SIG-M5 treated with dmso at 0.1 percent for 504 hours (cell line): ENCODE results near the gene NECTIN2.
"Not testable (repeated sequence)": the region's sequence is repeated elsewhere in the genome, so short reads cannot be mapped to it uniquely, and the experiment has no call there.

ENCODE experiments used
- DNase-seq: peaks from one replicate; lab custom pipeline; 2025; ENCODE audit not compliant: unreplicated experiment; lab: John Stamatoyannopoulos, UW

NECTIN2 gene

DNA sequence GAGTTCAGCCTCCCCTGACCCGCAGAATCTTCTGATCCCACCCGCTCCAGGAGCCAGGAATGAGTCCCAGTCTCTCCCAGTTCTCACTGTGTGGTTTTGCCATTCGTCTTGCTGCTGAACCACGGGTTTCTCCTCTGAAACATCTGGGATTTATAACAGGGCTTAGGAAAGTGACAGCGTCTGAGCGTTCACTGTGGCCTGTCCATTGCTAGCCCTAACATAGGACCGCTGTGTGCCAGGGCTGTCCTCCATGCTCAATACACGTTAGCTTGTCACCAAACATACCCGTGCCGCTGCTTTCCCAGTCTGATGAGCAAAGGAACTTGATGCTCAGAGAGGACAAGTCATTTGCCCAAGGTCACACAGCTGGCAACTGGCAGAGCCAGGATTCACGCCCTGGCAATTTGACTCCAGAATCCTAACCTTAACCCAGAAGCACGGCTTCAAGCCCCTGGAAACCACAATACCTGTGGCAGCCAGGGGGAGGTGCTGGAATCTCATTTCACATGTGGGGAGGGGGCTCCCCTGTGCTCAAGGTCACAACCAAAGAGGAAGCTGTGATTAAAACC, 58.4 kb downstream of the NECTIN2 start:
- DNase-seq: no peak

DNA sequence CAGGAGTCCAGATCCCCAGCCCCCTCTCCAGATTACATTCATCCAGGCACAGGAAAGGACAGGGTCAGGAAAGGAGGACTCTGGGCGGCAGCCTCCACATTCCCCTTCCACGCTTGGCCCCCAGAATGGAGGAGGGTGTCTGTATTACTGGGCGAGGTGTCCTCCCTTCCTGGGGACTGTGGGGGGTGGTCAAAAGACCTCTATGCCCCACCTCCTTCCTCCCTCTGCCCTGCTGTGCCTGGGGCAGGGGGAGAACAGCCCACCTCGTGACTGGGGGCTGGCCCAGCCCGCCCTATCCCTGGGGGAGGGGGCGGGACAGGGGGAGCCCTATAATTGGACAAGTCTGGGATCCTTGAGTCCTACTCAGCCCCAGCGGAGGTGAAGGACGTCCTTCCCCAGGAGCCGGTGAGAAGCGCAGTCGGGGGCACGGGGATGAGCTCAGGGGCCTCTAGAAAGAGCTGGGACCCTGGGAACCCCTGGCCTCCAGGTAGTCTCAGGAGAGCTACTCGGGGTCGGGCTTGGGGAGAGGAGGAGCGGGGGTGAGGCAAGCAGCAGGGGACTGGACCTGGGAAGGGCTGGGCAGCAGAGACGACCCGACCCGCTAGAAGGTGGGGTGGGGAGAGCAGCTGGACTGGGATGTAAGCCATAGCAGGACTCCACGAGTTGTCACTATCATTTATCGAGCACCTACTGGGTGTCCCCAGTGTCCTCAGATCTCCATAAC, 59.5 kb downstream of the NECTIN2 start, which contains the start of gene APOE:
Gene APOE, plus strand, starts transcription at position 360 of the 724 bp plus-strand sequence. CDS start 829 bp downstream, outside the sequence.
- DNase-seq: no peak

DNA sequence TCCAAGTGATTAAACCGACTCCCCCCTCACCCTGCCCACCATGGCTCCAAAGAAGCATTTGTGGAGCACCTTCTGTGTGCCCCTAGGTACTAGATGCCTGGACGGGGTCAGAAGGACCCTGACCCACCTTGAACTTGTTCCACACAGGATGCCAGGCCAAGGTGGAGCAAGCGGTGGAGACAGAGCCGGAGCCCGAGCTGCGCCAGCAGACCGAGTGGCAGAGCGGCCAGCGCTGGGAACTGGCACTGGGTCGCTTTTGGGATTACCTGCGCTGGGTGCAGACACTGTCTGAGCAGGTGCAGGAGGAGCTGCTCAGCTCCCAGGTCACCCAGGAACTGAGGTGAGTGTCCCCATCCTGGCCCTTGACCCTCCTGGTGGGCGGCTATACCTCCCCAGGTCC, 61.5 kb downstream of the NECTIN2 start:
- no peak for DNase-seq

DNA sequence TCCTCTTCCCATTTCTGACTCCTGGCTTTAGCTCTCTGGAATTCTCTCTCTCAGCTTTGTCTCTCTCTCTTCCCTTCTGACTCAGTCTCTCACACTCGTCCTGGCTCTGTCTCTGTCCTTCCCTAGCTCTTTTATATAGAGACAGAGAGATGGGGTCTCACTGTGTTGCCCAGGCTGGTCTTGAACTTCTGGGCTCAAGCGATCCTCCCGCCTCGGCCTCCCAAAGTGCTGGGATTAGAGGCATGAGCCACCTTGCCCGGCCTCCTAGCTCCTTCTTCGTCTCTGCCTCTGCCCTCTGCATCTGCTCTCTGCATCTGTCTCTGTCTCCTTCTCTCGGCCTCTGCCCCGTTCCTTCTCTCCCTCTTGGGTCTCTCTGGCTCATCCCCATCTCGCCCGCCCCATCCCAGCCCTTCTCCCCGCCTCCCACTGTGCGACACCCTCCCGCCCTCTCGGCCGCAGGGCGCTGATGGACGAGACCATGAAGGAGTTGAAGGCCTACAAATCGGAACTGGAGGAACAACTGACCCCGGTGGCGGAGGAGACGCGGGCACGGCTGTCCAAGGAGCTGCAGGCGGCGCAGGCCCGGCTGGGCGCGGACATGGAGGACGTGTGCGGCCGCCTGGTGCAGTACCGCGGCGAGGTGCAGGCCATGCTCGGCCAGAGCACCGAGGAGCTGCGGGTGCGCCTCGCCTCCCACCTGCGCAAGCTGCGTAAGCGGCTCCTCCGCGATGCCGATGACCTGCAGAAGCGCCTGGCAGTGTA, 62.2 kb downstream of the NECTIN2 start:
- DNase-seq: no peak

DNA sequence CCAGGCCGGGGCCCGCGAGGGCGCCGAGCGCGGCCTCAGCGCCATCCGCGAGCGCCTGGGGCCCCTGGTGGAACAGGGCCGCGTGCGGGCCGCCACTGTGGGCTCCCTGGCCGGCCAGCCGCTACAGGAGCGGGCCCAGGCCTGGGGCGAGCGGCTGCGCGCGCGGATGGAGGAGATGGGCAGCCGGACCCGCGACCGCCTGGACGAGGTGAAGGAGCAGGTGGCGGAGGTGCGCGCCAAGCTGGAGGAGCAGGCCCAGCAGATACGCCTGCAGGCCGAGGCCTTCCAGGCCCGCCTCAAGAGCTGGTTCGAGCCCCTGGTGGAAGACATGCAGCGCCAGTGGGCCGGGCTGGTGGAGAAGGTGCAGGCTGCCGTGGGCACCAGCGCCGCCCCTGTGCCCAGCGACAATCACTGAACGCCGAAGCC, 62.8 kb downstream of the NECTIN2 start:
- no peak for DNase-seq

GRCh38 chr19:44909775-44910174, 63.7 kb downstream of the NECTIN2 start:
- DNase-seq: no peak

DNA sequence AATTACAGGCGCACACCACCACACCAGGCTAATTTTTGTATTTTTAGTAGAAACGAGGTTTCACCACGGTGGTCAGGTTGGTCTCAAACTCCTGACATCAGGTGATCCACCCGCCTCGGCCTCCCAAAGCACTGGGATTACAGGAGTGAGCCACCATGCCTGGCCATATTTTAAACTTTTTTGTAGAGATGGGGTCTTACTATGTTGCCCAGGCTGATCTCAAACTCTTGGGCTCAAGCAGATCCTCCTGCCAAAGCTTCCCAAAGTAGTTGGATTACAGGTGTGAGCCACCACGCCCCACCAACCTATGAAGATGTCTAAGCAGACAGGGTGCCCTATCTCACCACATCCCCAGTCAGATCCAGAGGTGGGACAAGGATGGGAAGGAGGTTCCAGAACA, 65.8 kb downstream of the NECTIN2 start:
- not testable (repeated sequence) for DNase-seq

DNA sequence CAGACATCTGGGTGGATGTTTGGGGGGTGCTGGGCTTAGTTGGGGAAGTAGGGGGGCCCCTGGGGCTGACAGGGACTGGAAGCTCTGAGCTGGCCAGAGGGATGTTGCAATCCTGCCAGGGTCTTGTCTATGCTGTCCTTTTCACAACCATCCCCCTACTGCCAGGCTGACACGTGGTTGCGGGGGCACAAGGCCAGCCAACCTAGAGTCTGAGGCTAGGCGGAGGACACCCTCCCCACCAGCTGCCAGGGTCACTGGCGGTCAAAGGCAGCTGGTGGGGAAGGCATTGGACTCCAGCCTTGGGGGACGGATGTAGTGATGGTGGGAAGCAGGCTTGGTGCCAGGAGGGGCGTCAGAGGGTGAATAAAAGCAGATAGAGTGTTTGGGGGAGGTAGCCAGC, 66.8 kb downstream of the NECTIN2 start:
- no peak for DNase-seq

DNA sequence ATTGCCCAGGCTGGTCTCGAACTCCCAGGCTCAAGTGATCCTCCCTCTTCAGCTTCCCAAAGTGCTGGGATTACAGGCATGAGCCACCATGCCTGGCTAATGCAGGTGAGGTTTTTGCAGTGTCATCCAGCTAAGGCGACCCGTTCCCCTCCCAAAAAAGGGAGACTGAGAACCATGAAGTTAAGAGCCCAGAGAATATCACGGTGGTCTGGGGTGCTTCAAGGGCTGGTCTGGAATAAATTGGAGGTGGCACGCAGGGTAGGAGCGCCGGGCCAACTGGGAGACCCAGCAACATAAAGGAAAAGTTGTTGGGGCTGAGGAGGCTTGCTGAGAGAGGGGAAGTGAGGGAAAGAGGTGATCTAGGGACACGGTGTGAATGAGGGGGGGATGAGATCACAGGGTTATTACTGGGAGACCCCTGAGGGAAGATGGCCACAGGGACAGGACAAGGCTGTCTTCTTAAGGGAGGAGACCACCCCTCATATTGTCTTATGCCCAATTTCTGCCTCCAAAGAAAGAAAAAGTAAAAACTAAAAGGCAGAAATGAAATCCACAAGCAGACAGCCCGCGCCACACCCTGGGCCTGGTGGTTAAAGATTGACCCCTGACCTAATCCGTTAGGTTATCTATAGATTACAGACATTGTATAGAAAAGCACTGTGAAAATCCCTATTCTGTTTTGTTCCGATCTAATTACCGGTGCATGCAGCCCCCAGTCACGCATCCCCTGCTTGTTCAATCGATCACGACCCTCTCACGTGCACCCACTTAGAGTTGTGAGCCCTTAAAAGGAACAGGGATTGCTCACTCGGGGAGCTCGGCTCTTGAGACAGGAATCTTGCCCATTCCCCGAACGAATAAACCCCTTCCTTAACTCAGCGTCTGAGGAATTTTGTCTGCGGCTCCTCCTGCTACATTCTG, 67.7 kb downstream of the NECTIN2 start:
- not testable (repeated sequence) for DNase-seq

GRCh38 chr19:44914433-44915206, 68.5 kb downstream of the NECTIN2 start, which contains the start of gene APOC1:
TSS of gene APOC1 (plus strand) at chr19:44914608. CDS start at chr19:44914892, 284 bp downstream.
- peak; percentile 78 for DNase-seq

GRCh38 chr19:44924243-44924725, 78.2 kb downstream of the NECTIN2 start:
- DNase-seq: no peak

GRCh38 chr19:44925114-44925891, 79.2 kb downstream of the NECTIN2 start:
- DNase-seq: peak; percentile 63

DNA sequence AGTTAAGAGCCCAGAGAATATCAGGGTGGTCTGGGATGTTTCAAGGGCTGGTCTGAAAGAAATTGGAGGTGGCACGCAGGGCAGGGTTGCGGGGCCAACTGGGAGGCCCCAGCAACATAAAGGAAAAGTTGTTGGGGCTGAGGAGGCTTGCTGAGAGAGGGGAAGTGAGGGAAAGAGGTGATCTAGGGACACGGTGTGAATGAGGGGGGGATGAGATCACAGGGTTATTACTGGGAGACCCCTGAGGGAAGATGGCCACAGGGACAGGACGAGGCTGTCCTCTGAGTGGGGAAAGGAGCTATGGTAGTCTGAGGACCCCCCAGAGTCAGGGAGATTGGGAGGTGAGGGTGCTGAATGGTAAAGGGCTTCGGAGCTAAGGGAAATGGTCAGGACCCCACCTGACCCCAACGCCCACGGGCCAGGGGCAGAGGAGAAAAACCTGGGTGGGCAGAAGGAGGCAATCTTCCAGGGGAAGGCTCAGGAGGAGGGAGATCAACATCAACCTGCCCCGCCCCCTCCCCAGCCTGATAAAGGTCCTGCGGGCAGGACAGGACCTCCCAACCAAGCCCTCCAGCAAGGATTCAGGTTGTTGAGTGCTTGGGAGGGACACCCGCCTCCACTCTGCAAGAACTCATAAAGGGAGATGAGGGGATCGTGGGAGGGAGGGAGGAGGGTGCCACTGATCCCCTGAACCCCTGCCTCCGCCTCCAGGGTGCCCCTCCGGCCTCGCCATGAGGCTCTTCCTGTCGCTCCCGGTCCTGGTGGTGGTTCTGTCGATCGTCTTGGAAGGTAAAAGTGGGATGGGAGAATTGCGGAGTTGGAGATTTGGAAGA, 80.4 kb downstream of the NECTIN2 start:
- DNase-seq: not testable (repeated sequence)

DNA sequence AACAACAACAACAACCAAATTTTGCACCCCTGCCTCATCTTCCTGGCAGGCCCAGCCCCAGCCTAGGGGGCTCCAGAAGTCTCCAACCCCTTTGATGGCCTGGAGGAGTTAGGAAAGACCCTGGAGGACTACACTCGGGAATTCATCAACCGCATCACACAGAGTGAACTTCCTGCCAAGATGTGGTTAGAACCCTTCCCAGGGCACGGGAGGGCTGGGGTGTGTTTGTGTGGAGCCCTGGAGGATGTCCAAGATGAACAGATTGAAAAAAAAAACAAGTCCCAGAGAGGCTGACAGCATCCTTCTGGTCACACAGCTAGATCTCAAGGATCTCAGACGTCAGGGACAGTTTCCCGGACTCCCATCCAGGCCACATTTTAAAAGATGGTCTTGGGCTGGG, 81.6 kb downstream of the NECTIN2 start:
- no peak for DNase-seq

DNA sequence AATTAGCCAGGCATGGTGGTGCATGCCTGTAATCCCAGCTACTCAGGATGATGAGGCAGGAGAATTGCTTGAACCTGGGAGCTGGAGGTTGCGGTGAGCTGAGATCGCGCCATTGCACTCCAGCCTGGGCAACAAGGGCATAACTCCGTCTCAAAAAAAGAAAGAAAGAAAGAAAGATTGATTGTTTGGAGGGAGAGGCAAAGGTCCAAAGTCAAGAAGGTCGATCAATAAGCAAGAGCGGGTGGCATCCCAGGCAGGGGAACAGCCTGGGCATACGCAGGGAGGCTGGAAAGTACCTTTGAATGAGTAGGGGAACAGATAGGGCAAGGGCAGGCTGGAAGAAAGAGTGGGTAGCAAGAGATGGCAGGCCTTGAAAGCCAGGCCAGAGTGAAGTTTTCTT, 84.0 kb downstream of the NECTIN2 start:
- DNase-seq: no peak

GRCh38 chr19:44931541-44931940, 85.4 kb downstream of the NECTIN2 start:
- DNase-seq: no peak
